ENCODE measurements around the gene RAI1. TPM values are rescaled to one million over a fixed set of nuclear protein-coding genes. Genes with fewer than 3 reads are reported as not detected.

RAI1 gene
- total and polyA plus RNA-seq, 2 experiments from 2014 or later = 0.87 to 0.89 TPM

DNA sequence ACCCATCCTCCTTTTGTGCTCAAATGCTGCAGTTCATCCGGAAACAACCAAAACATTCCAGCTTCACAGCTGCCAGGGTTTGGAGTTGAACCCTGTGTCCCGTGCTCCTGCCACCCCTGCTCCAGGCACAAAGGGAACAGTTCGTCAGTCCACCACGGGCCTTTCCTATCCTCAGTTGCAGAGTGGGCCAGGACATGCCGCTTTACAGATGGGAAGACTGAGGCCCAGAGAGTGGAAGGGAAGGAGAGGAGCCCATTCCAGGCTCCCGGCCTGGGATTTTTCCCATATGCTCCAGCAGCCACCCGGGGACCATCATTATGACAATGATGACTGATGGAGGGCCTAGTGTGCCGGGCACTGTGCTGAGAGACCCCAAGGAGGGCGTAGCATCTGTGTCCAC is 27.6 kb downstream of the RAI1 start:
- DNase-seq (ENCODE audit: low spot score) (no peak), ATAC-seq (no peak)
- no peaks in the 10 kb centered on the region for H3F3A ChIP-seq (replicated peaks; ENCODE audit: low read depth)
- H3K36me3 ChIP-seq (ENCODE audit: insufficient read depth) = no peaks in the 10 kb centered on the region
- no peak overlapping the region for H3K4me2 ChIP-seq
- Mint-ChIP-seq H3K9me3 (no peaks in the 10 kb centered on the region; the same call in 2 of the 3 replicates), H3K27ac (no peak overlapping the region), H3K36me3 (ENCODE audit: low read depth) (no peaks in the 10 kb centered on the region), H3K27me3 (ENCODE audit: insufficient read depth, low read depth, poor library complexity) (peaks cover 53% of the 10 kb centered on the region), H3K4me1 (peaks cover 32% of the 10 kb centered on the region), H3K4me3 (no peak overlapping the region)
- H3K4me1 ChIP-seq (ENCODE audit: insufficient read depth) = peaks cover 18% of the 10 kb centered on the region; the same call in 1 of the 2 replicates
- H2AFZ ChIP-seq = no peak overlapping the region
- peaks cover 100% of the 10 kb centered on the region for H3K27me3 ChIP-seq (ENCODE audit: insufficient read depth)
- H3K4me3 ChIP-seq = no peak overlapping the region
- TF ChIP-seq, protein P1, sequence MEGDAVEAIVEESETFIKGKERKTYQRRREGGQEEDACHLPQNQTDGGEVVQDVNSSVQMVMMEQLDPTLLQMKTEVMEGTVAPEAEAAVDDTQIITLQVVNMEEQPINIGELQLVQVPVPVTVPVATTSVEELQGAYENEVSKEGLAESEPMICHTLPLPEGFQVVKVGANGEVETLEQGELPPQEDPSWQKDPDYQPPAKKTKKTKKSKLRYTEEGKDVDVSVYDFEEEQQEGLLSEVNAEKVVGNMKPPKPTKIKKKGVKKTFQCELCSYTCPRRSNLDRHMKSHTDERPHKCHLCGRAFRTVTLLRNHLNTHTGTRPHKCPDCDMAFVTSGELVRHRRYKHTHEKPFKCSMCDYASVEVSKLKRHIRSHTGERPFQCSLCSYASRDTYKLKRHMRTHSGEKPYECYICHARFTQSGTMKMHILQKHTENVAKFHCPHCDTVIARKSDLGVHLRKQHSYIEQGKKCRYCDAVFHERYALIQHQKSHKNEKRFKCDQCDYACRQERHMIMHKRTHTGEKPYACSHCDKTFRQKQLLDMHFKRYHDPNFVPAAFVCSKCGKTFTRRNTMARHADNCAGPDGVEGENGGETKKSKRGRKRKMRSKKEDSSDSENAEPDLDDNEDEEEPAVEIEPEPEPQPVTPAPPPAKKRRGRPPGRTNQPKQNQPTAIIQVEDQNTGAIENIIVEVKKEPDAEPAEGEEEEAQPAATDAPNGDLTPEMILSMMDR (conservative IDR thresholded peaks at IDR 0.05; ENCODE audit: low read depth in 2 of 2) = no peak
- TF ChIP-seq POLR2AphosphoS5 (IDR thresholded peaks at IDR 0.05; ENCODE audit: low read depth) (no peak), ZNF114 (CRISPR knock-in tag; IDR thresholded peaks at IDR 0.05) (no peak), JUNB (IDR thresholded peaks at IDR 0.05; ENCODE audit: unreplicated experiment) (no peak), EZH2phosphoT487 (IDR thresholded peaks at IDR 0.05; ENCODE audit: unreplicated experiment) (no peak), ETS1 (IDR thresholded peaks at IDR 0.05) (no peak), STAT1 (IDR thresholded peaks at IDR 0.05; ENCODE audit: unreplicated experiment) (no peak), NANOG (IDR thresholded peaks at IDR 0.05; ENCODE audit: borderline replicate concordance) (no peak), ZNF331 (CRISPR knock-in tag; IDR thresholded peaks at IDR 0.05; ENCODE audit: low read depth) (no peak), CREB1 (CRISPR knock-in tag; IDR thresholded peaks at IDR 0.05; ENCODE audit: low read depth) (no peak)
- TF ChIP-seq, protein P2, sequence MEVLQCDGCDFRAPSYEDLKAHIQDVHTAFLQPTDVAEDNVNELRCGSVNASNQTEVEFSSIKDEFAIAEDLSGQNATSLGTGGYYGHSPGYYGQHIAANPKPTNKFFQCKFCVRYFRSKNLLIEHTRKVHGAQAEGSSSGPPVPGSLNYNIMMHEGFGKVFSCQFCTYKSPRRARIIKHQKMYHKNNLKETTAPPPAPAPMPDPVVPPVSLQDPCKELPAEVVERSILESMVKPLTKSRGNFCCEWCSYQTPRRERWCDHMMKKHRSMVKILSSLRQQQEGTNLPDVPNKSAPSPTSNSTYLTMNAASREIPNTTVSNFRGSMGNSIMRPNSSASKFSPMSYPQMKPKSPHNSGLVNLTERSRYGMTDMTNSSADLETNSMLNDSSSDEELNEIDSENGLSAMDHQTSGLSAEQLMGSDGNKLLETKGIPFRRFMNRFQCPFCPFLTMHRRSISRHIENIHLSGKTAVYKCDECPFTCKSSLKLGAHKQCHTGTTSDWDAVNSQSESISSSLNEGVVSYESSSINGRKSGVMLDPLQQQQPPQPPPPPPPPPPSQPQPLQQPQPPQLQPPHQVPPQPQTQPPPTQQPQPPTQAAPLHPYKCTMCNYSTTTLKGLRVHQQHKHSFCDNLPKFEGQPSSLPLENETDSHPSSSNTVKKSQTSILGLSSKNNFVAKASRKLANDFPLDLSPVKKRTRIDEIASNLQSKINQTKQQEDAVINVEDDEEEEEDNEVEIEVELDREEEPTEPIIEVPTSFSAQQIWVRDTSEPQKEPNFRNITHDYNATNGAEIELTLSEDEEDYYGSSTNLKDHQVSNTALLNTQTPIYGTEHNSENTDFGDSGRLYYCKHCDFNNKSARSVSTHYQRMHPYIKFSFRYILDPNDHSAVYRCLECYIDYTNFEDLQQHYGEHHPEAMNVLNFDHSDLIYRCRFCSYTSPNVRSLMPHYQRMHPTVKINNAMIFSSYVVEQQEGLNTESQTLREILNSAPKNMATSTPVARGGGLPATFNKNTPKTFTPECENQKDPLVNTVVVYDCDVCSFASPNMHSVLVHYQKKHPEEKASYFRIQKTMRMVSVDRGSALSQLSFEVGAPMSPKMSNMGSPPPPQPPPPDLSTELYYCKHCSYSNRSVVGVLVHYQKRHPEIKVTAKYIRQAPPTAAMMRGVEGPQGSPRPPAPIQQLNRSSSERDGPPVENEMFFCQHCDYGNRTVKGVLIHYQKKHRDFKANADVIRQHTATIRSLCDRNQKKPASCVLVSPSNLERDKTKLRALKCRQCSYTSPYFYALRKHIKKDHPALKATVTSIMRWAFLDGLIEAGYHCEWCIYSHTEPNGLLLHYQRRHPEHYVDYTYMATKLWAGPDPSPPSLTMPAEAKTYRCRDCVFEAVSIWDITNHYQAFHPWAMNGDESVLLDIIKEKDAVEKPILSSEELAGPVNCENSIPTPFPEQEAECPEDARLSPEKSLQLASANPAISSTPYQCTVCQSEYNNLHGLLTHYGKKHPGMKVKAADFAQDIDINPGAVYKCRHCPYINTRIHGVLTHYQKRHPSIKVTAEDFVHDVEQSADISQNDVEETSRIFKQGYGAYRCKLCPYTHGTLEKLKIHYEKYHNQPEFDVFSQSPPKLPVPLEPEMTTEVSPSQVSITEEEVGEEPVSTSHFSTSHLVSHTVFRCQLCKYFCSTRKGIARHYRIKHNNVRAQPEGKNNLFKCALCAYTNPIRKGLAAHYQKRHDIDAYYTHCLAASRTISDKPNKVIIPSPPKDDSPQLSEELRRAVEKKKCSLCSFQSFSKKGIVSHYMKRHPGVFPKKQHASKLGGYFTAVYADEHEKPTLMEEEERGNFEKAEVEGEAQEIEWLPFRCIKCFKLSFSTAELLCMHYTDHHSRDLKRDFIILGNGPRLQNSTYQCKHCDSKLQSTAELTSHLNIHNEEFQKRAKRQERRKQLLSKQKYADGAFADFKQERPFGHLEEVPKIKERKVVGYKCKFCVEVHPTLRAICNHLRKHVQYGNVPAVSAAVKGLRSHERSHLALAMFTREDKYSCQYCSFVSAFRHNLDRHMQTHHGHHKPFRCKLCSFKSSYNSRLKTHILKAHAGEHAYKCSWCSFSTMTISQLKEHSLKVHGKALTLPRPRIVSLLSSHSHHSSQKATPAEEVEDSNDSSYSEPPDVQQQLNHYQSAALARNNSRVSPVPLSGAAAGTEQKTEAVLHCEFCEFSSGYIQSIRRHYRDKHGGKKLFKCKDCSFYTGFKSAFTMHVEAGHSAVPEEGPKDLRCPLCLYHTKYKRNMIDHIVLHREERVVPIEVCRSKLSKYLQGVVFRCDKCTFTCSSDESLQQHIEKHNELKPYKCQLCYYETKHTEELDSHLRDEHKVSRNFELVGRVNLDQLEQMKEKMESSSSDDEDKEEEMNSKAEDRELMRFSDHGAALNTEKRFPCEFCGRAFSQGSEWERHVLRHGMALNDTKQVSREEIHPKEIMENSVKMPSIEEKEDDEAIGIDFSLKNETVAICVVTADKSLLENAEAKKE (CRISPR knock-in tag; IDR thresholded peaks at IDR 0.05) = no peak
- H4K20me1 ChIP-seq (replicated peaks; ENCODE audit: insufficient read depth) = no peaks in the 10 kb centered on the region; the same call in 1 of the 2 replicates
- no peaks in the 10 kb centered on the region for H3K9me2 ChIP-seq (ENCODE audit: insufficient read depth)
- H3K27ac ChIP-seq (ENCODE audit: low read depth) = no peak overlapping the region
- H3K79me2 ChIP-seq (replicated peaks; ENCODE audit: insufficient read depth) = no peaks in the 10 kb centered on the region

Measured in GM23338 (cell line).